NCI-H1417 (cell line): ENCODE data around the gene TMEM59L.
A peak's percentile ranks its signal among the peaks of the same experiment; 100 is the strongest.

Source experiments
- DNase-seq, 3 experiments: peaks; one replicate each; lab custom pipeline; 2025; lab: John Stamatoyannopoulos, UW

TMEM59L gene

DNA sequence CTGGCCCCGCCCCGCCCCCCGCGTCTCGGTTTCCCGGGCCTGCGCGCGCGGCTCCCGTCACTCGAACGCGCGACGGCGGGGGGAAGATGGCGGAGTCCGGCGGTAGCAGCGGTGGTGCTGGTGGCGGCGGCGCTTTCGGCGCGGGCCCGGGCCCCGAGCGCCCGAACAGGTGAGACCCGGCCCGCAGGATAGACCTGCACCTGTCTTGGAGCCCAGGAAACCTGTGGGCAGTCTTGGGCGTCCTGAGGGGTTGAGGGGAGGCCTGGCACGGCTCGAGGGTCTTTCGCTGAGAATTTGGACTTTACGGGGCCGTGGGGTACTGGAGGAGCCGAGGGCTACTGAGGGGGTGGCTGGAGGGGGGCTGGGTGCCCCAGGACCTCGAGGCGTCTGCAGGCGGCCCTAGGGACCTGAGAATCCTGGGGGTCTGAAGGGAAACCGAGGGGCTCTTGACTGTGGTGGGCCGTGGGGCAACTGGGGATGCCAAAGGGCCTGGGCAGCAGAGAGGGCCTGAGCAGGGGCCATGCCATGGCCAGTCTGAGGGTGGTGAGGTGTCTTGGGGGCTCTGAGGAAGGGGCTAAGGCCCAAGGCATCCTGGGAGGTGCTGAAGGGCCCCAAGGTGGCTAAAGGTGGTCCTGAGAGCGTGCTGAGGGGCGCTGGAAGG, 24.4 kb downstream of the TMEM59L start, which contains the start of gene KLHL26:
Gene KLHL26, plus strand, starts transcription at position 60 of the 661 bp plus-strand sequence. Its CDS starts 27 bp downstream, at position 87.
- DNase-seq: peak in 1 of 3 experiments; percentile 31

GRCh38 chr19:18637673-18638630, 25.3 kb downstream of the TMEM59L start:
- peak in 2 of 3 experiments; percentile 27 to 59 for DNase-seq

DNA sequence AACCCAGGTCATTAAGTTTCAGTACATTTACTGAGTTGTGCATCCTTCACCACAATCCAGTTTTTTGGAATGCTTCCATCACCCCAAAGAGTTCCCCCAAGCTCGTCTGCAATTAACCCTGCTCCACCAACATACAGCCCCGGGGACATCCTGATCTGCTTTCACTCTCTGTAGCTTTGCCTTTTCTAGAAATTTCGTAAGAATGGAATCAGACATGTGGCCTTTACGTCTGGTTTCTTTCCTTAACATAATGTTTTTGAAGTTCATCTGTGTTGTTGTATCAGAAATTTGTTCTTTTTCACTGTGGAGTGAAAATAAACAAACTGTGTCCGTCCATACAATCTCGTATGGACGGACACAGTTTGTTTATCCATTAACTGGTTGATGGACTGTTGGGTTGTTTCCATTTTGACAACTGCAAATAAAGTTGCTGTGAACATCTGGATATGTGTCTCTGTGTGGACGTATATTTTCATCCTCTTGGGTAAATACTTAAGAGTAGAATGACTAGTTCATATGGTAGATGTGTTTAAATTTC, 27.1 kb downstream of the TMEM59L start:
- DNase-seq: no peak

GRCh38 chr19:18644196-18645034, 31.7 kb downstream of the TMEM59L start:
- DNase-seq: no peak

- no peak for DNase-seq
Observed at GRCh38 chr19:18645035-18645511, 32.4 kb downstream of the TMEM59L start.

GRCh38 chr19:18646535-18647370, 34.1 kb downstream of the TMEM59L start:
- DNase-seq: peak in 2 of 3 experiments; percentile 33 to 70

DNA sequence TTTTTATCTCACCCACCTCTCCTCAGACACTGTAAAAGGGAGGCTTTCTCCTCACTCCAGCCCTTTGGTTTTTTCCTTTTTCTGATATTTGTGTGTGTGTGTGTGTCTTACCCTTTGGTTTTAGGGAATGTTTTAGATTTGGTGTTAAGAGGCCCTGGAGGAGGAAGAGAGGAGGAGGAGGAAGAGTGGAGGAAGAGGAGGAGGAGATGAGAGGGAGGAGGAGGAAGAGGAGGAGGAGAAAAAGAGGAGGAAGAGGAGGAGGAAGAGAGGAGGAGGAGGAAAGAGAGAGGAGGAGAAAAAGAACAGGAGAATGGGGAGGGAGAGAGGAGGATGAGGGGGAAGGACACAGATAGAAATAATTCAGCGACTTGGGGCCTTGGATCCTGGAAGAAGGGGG, 34.7 kb downstream of the TMEM59L start:
- no peak for DNase-seq

DNA sequence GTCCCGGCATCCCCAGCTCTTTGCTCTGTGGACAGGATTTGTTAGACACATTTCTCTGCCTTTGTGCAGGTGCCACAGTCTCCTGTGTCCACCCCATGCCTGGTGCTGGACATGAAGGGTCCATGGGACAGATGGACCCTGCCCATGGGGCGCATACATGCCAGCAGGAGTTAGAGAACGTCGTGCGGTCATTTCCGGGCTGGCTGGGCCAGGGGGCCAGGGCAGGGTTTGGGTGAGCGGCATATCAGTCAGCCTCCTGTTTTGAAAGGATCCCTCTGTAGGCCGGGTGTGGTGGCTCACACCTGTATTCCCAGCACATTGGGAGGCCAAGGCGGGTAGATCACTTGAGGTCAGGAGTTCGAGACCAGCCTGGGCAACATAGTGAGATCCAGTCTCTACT, 35.1 kb downstream of the TMEM59L start:
- DNase-seq: no peak

GRCh38 chr19:18648973-18649315, 36.3 kb downstream of the TMEM59L start:
- no peak for DNase-seq

DNA sequence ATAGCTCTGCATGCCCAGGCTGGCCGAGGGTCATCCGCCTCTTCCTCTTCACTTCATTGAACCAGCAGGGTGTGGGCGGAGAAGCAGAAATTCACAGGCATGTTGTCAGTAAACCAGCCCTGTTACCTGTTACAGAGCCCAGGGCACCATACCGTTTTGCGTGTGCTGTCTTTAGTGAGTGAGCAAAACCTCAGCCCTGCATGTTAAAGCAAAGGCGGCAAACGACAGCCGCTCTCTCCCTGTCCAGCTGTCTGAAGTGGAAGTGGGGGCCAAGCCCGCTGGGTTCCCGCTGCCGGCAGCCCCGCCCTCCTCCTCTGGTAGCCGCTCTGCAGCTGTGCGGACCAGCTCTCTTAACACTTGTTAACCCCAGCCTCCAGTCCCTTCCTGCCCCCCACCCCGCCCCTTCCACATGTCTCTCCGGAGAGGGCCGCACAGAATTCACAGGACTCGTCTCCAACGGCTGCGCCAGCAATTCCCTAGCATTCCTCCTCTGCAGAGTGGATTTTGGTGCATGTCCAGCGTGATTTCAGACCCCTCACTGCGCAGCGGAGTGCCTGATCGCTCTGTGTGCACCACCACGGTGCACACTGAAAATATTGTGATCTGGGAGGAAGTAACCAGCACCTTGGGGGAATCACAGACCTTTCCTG, 36.8 kb downstream of the TMEM59L start:
- peak in 2 of 3 experiments; percentile 7 to 51 for DNase-seq

GRCh38 chr19:18650021-18650390, 37.3 kb downstream of the TMEM59L start:
- no peak for DNase-seq

DNA sequence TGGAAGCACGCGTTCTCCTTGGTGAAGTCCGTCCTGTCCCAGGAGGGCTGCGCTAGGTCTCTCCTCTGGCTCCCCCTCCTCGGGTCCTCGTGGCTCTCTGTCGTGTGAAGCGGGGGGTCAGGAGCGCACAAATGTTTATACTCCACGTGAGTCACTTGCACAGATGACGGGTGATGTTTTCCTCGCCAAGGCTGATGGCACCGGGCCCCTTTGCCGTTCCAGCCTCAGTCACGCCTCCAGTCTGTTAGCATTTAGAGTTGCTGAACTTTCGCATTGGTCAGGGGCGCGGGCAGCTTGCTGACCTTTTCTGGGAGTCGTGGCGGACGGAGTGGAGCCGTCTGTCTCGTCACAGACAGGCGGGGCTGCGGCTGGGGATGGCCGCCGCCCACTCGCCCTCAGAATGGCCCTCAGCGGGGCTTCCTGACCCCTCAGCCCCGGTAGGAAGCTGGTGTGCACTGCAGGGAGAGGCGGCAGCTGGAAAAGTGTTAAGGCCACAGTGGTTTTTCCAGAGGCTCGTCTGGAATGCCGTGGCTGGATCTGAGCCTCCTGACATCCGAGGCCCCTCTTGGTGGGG, 37.9 kb downstream of the TMEM59L start:
- no peak for DNase-seq

GRCh38 chr19:18651300-18651699, 38.6 kb downstream of the TMEM59L start:
- no peak for DNase-seq

DNA sequence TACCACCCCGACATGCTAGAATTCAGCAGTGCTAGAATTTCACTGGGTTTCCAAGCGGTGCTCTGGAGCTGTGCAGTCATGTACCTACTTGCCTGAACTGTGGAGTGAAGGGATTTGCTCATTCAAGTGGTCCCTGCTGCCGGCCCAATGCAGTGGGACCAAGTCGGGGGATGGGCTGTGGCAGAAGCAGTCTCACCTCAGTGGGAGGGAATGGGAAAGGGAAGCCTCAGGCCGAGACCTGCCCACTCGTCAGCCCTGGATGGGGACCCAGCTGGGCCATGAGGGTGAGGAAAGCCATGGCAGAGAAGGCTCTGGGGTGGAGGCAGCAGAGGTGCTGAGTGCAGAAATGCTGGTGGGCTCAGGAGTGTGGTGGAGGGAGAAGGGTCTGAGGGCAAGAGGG, 39.1 kb downstream of the TMEM59L start:
- no peak for DNase-seq

GRCh38 chr19:18653853-18654252, 41.2 kb downstream of the TMEM59L start:
- no peak for DNase-seq

DNA sequence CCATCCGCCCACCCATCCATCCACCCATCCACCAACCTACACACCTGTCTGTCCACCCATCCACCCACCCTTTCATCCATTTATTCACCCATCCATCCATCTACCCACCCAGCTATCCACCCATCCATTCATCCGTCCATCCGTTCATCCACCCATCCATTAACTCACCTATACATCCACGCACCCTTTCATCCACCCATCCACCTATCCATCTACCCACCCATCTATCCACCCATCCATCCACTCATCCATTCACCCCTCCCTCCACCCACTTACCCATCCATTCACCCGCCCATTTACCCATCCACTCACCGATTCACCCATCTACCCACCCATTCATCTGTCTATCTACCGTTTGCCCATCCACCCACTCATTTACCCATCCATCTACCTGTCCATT, 41.8 kb downstream of the TMEM59L start:
- DNase-seq: no peak

DNA sequence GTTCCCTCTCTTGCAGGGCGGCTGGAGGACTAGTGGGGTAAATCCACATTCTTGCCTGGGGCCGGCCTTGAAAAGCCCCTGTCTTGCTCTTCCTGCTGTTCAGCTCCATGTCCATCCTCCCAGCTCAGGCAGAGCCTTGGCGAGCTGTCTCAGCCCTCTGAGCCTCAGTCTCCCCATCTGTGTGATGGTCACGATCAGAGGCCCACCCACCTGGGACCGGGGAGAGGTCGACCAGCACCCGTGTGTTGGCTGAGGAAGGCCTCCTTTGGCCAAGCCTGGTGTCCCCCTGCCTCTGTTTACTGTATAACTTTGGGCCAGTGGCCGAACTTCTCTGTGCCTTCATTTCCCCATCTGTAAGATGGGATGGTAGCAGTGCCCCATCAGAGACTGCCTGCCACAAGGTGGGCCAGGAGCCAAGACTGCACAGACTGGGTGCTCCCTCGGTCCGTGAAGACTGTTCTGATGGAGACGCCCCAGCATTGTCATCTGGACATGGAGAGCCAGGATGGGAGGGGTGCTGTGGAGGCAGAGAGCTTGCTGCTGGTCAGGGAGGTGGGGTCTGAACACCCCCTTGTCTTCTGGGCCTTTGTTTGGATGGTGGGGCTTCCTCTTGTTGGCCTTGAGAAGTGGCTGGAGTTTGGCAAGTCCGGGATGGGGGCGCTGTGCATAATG, 42.6 kb downstream of the TMEM59L start:
- no peak for DNase-seq

GRCh38 chr19:18656337-18657086, 43.8 kb downstream of the TMEM59L start:
- no peak for DNase-seq
